Fibroblast of skin of right biceps (primary cell): ENCODE measurements around the gene COL4A6.
A peak's percentile ranks its signal among the peaks of the same experiment; 100 is the strongest.
"Not testable (repeated sequence)": the region's sequence is repeated elsewhere in the genome, so short reads cannot be mapped to it uniquely, and the experiment has no call there.

ENCODE experiments used
- DNase-seq: peaks from one replicate; pipeline ENCODE4 v3.0.0-alpha.2; 2013

Gene COL4A6

DNA sequence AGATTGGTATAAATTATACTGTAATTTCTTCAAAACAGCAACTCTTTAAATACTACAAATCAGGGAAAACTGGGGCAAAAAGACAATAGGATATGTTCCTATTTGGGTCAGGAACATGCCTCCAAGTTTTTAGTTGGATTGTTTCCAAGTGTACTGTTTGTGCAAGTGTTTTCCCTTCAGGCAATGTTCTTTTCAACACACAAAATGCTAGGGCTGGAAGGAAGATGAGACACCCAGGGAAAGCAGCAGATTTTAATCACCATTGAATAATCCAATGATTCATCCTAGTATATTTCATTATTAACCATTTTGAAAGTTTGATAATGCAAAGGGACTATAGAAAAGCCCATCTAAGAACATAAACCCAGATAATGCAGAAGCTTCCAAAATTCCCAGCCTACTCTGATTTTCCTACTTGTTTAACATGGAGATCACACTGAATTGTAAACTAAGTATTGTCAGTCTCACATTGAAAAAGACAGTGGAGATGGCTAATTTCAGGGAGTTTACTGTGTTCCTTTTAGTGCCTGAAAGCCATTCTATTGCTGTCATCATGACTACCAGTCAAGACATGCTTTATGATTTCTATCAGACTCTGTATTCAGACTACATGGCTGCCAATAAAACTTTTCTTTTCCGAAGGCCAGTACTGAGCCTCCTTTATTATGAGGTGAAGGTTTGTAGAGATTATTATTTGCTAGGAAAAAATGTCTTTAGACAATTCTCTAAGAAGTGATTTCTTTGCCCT, 38.6 kb downstream of the COL4A6 start:
- DNase-seq, result peak; percentile 39

DNA sequence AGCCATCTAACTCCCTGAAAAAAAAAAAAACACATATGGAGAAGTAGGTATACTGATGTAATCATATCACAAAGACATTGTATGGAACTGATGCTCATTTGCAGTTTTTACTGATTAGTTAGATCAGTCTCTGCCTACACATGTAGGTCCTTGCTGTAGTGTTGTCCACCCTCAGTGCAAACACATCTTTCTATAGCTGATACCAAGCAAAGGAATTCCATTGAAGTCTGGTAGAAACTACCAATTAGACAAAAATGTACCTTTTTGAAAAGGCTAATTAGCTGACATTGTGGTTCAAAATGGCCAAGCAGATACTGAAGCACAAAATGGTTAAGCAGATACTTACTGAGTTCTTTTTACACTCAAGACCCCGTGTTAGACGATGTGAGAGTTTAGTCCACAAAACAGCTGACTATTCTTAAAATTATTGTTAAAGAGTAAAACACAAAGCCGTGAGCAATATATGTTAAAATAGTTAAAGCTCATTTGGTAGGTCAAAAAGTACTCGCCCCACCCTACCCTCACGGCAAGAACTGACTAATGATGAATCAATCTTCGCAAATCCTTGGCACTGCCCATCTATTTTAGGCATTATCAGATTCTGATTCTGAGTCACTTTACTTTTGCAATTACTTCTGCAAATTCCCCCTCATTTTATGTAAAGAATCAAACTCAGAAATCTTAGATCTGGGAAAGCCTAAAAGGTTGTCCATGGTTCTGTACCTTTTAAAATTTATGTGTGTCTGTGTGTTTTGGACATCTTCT, 40.4 kb downstream of the COL4A6 start:
- peak; percentile 20 for DNase-seq

DNA sequence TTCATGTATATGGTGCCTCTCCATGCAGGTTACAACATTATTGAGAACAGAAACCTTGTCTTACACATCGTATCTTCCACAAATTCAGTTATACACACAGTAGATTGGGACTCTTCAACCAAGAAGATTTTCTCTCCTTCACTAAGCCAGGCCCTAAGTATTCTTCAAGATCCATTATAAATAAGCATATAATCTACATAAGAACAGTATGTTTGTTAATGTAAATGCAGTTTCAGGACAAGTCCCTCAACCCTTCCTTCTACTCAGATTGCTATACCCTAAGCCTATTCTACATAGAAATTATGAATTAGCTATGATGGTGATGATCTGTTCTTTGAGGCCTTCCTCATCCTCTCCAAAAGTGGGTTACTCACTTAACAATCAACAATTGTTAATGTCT, 41.2 kb downstream of the COL4A6 start:
- no peak for DNase-seq

DNA sequence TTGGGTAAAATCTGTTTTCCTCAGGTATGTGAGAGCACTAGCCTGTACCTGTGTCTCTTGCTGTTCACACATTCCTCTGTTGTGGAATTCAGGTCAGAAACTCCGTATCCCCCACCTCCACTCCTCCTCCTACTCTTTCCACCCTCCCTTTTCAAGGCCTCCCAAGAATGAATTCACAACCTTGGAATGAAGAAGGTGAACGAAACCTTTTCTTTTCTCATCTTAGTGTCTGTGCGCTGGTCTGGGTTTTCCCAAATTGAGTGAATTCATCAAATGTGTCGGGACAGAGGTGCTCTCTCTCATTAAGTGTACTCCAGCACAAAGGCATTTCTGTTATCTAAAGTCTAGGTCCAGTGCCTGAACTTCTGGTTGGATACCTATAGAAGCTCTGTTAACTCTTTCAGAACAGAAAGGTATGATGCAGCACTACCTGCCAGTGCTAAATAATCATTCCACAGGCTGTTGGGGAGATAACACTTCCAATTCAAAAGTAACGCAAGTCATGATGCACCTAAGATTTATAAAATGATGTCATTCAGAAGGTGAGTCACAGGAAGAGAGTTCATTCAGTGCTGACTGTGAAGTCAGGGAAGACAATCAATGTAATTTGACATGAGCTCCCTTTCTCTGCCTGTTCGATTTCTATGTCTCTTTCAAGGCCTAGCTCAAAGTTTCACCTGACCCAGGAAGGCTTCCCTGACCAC, 41.9 kb downstream of the COL4A6 start:
- peak; percentile 25 for DNase-seq

DNA sequence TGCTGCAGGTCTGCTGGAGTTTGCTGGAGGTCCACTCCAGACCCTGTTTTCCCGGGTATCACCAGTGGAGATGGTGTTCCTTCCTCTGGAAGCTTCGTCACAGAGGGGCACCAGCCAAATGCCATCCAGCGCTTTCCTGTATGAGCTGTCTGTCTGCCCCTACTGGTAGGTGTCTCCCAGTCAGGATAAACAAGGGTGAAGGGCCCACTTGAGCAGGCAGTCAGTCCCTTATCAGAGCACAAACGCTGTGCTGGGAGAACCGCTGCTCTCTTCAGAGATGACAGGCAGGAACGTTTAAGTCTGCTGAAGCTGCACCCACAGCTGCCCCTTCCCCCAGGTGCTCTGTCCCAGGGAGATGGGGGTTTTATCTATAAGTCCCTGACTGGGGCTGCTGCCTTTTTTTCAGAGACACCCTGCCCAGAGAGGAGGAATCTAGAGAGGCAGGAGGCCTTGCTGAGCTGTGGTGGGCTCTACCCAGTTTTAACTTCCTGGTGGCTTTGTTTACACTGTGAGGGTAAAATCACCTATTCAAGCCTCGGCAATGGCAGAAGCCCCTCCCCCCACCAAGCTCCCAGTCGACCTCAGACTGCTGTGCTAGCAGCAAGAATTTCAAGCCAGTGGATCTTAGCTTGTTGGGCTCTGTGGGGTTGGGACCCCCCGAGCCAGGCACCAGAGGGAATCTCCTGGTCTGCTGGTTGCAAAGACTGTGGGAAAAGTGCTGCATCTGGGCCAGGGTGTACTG, 47.1 kb downstream of the COL4A6 start:
- DNase-seq, result not testable (repeated sequence)

DNA sequence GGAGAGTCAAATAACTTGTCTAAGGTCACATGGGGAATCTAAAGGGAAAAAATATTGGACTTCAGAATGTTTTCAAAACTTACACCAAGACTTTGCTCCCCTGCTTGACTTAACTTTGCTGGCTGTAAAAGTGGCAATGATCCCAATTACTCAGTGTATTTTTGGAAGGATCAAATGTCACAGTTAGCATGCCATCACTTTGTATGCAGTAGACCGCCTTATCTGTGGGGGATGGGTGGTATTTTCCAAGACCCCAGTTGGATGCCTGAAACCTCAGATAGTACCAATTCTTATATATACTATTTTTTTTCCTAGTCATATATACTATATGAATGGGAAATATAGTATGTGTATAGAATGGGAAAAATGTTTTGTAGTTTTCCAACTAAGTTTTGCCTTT, 53.4 kb downstream of the COL4A6 start:
- DNase-seq, result no peak

DNA sequence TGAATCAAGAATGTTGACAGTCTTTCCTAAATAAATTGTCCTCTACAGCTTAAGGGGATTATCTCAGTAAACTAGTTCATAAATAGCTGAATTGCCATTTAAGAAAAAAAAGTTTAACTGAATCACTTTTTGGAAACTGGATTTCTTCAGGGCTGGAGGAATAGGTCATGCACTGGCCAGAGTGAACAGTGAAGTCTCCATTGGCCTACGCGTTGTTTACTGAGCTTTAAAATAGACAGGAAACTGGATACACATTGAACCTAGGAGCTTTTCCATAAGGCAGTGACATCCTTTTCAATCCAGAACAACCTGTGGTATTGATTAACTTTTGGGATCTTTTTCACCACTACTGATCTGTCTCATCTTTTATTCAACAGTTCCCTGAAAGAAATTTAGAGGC, 58.0 kb downstream of the COL4A6 start:
- DNase-seq, result no peak

DNA sequence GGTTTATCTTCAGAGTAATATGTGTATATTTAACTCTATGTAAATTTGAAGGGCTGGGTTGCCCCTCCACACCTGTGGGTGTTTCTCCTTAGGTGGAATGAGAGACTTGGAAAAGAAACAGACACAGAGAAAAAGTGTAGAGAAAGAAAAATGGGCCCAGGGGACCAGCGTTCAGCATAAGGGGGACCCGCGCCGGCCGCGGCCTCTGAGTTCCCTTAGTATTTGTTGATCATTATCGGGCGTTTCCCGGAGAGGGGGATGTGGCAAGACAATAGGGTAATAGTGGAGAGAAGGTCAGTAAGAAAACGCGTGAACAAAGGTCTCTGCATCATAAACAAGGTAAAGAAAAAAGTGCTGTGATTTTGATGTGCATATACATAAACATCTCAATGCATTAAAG, 61.4 kb downstream of the COL4A6 start:
- DNase-seq, result not testable (repeated sequence)

DNA sequence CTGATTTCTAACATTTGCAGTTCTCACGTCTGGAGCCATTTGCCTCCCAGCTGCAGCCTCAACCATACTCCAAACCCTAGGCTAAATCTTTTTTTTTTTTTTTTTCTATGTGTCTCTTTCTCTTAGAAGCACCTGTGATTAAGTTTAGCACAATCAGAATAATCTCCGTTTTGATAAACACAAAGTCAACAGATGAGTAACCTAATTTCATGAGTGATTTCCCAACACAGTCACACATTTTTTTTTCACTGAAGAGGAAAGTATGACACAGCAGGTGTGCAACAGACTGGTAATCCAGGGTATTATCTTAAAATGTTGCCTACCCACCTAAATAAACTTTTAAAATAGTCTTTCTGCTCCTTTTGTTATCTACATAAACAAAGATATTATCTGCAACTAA, 62.6 kb downstream of the COL4A6 start:
- DNase-seq, result not testable (repeated sequence)

DNA sequence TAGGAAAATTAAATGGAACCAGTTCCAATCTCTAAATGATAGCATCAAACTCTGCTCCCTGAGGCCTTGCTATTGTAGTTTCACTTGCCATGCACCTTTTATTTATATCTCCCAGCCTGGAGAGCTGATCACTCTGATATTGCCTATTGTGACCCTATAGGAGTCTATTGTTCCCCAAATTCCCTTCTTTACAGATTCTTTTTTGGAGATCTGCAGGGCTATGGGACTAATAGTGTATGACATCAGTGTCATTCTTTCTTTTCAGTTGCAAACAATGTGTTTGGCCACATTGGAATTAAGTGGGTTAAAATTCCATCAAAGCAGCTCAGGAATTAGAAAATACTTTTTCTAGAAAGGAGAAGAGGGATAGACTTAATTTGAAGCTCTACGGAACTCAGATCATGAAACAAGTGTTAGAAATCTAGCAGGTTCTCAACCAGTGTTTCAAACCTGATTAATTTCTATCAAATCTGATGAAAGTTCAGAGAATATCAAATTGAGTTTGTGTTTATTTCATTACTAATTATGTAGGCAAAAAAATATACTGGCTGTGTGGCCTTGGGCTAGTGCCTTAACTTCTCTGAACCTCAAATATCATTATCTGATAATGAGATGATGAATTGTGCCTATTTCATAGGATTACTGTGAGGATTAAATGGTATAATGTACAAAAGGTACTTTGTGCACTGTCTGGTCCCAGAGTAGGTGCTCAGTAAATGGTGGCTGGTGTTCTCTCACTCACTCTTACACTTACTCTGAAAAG, 71.4 kb downstream of the COL4A6 start:
- no peak for DNase-seq

DNA sequence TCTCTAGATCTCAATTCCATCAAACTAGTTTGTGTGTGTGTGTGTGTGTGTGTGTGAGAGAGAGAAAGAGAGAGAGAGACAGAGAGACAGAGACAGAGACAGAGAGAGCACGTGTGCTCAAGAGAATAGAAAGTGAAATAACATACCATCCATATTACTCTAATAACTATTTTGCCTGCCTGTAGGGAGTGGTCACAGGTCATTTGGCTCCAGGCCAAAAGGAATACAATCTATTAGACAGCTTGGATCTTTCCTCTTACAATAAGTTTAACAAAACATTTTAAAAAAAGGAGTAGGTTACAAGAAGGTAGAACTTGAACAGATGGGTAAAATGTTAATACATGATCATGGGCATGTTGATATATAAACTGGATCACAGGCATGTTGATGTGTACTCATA, 76.2 kb downstream of the COL4A6 start:
- DNase-seq, result no peak

DNA sequence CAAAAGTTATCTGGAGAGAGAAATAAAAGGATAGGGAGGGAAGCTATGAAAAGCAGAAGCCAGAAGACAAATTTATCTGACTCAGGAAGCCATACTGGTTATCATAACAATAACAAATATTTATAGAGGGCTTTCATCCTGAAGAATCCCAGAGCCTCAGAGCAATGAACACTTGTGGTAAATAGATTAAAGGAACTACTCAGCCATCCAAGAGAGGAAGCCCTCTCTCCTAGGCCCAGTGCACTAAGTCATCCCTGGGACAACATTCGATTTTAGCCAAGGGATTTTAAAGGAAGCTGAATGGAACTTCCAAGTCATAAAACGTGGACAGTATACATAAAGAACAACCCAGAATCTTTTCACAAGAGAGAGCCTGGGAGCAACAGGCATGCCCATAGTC, 76.9 kb downstream of the COL4A6 start:
- no peak for DNase-seq

DNA sequence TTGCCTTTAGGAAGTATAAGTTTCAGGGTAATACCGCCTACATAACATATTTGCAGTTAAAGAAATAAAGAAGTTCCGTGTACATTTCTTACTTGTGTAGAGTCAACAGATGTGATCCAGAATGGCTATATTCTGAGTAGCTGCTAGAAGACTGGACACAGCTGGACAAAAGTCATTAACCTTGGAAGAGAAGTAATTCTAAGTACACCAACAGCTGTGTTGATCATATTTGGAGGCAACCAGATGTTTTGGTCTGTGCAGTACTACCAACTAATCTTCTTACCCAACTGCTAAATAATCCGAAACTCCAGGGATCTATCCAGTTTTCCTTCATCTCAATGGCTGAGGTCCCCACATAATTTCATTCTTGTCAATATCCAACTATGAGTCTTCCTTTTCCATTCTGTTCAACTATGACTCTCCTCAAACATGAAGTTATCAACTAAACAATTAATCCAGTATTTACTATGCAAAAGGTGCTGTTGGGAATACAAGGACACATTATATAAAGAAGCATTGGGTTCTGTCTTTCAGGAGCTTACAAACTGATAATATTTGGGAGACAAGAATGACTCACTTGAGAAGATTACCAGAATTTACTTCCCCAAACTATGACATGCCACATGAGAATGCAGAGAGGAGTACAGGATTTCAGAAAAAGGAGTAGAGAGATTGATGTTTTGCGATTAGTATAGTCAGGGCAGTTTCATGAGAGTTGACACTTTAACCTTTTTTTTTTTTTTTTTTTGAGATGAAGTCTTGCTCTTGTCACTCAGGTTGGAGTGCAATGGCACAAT, 78.2 kb downstream of the COL4A6 start:
- DNase-seq, result no peak

DNA sequence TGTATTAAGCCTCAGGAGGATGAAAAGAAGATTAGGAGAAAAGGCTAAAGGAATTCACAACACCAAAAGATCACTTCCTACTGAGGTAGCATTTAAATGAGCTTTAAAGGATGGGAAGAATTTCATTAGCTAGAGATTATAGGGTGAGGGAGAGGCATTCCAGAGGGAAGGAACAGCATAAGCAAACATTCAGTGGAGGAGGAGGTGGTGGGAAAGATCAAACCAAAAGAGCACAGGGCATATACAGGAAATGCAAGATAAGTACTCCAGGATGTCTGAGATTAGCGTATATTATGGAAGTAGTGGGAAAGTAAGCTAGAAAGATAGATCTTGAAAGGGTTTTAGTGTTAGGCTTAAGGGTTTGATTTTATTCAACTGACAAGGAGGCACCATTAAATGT, 84.8 kb downstream of the COL4A6 start:
- DNase-seq, result no peak

DNA sequence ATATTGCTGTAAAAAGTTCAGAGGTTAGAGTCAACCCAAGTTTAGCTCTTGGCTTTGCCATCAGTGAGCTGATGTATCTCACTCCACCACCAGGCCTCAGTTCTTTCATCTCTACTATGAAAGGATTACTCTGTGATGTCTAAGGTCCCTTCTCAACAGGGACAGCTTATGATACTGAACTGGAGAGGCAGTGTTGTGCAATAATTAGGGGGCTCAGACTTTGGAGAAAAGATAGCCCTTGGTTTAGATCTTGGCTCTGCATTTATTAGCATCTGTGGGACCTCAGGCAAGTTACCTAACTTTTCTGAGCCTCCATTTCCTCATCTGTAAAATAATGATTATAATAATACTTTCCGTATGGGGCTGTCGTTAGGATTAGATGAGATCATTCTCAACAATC, 89.0 kb downstream of the COL4A6 start:
- no peak for DNase-seq

DNA sequence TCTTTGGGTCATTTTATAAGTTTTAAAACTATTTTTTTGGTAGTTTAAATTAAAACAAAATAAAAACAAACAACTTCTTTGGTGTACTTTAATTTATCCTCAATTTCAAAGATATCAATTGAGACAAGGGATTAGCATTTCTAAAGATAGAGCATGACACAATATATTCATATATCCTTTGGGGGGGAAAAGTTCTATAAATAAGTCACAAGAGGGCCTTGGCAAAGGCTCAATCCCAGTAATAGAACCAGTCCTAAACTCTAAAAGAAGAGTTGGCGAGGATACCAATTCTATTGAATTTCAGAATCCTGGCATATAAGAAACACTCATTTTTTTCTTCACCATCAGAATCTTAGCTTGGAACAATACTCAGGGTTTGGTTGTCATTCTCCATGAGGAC, 89.7 kb downstream of the COL4A6 start:
- DNase-seq, result no peak

DNA sequence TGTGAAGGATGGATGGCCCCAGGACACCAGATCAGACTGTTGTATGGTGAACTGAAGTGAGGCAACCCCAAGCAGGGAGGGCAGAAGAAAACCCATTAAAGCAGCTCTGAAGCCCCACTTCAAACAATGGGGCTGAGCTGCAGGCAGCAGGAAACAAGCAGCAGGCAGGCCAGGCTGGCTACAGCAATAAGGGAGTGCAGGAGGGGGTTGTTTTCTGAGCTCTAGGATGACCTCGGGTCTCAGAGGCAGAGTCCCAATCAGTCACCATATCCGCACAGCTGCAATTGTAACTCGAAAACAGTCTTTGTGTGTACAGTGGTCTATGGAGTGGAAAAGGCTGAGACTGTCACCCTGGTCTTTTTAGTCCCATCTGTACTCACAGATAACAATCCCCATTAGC, 90.4 kb downstream of the COL4A6 start:
- DNase-seq, result no peak

DNA sequence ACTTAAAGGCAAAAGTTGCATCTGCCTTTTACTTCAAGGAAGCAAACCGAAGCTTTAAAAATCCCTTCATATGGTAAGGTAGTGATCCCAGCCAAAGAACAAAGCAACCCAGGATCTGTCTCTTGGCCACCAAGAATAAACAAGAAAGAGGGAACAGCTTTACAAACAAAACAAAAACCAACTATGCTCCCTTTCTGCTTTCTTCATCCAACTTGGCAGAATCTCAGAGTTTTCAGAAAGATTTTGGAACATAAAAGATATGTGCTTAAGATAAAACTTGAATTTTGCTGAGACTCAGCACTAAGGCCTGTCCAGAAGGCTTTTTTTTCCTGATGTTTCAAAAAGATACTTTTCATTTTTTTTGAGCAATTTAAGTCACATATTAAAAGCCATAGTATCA, 94.0 kb downstream of the COL4A6 start:
- DNase-seq, result no peak

DNA sequence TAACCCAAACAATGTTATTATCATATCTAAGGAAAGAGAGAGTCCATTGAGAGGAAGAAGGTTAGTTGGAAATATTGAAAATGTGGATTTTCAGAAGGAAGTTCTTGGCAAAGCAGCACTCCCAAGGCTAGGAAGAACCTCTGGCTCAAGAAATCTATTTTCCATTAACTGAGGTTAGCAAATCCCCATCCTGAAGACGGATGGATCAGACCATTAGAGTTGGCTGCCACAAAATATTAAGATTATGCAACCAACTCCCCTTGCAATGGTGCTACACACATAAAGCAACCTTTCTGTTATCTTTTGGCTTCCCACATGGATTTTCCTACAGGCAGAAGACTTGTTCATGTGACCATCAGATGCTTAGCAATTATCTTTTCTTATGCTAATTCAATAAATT, 96.3 kb downstream of the COL4A6 start:
- no peak for DNase-seq

DNA sequence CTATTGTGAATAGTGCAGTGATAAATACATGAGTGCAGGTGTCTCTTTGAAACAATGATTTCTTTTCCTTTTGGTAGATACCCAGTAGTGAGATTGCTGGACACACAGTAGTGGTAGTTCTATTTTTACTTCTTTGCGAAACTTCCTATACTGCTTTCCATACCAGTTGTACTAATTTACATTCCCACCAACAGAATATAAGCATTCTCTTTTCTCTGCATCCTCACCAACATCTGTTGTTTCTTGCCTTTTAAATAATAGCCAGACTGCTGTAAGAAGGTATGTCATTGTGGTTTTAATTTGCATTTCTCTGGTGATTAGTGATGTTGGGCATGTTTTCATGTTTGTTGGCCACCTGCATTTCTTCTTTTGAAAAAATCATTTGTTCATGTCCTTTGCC, 105.9 kb downstream of the COL4A6 start:
- no peak for DNase-seq

DNA sequence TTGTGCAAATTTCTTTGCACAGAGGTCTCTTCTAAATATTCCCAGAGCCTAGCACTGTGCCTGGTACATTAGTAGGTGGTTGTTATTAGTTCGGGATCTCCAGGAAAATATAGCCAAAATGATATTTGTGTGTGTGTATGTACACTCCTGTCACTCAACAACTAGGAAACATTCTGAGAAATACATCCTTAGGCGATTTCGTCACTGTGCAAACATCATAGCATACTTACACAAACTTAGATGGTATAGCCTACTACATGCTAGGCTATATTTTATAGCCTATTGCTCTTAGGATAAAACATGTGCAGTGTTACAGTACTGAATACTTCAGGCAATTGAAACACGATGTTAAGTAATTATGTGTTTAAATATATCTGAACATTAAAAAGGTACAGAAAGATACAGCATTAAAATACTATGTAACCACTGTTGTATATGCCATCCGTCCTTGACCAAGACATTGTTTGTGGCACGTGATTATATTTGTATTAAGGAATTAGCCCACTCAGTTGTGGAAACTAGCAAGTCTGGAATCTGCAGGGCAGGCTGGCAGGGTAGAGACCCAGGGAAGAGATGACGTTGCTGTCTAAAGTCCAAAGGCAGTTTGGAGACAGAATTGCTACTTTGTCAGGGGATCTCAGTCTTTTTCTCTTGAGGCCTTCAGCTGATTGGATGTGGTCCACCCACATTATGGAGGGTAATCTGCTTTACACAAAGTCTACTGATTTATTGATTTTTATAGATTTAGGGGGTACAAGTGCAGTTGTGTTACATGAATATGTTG, 106.9 kb downstream of the COL4A6 start:
- DNase-seq, result no peak
